Bronchial epithelial cell (primary cell): ENCODE data around the gene MCU. TPM values are rescaled to one million over a fixed set of nuclear protein-coding genes. Genes with fewer than 3 reads are reported as not detected.

ENCODE experiments used
- DNase-seq: peaks from one replicate; pipeline ENCODE4 v3.0.0-alpha.2; 2010; ENCODE audit warnings: low read depth
- FAIRE-seq: peaks from 2 replicates; lab custom pipeline; 2011; peaks lifted over from hg19 to GRCh38; lab: Jason Lieb, UNC
- H3K27me3 ChIP-seq: 2 replicates; pipeline ENCODE4 v1.5.1; 2011; ENCODE audit warnings: low read length; ENCODE audit not compliant: control insufficient read depth, insufficient read depth
- H3K36me3 ChIP-seq: 2 replicates; pipeline ENCODE4 v1.5.1; 2011; ENCODE audit warnings: low read length; ENCODE audit not compliant: control insufficient read depth, insufficient read depth
- H3K4me3 ChIP-seq: 2 replicates; pipeline ENCODE4 v1.5.1; 2011; ENCODE audit warnings: mild to moderate bottlenecking, low read depth, low read length, control low read depth
- CTCF ChIP-seq: IDR thresholded peaks from 2 replicates; pipeline ENCODE4 v1.5.1; 2011; ENCODE audit warnings: mild to moderate bottlenecking, moderate library complexity, low read length, control low read depth, inconsistent platforms; ENCODE audit not compliant: insufficient read depth, severe bottlenecking
- total RNA-seq: library from RNA; depleted of rRNA; stranded (reverse); fragments of >200 nt; gene quantifications from 2 replicates; pipeline ENCODE4 v1.2.1, GENCODE V29; 2014

Gene MCU
- total RNA-seq, 1 donor from 2014 or later: 38.7 TPM

GRCh38 chr10:72879245-72879644 is 187.3 kb downstream of the MCU start:
- Histone ChIP-seq H3K27me3 (no peaks in the 10 kb centered on the region), H3K36me3 (no peaks in the 10 kb centered on the region), H3K4me3 (no peak overlapping the region)
- FAIRE-seq (no peak), DNase-seq (no peak)
- no peak for TF ChIP-seq CTCF

GRCh38 chr10:72881291-72881690 is 189.3 kb downstream of the MCU start:
- FAIRE-seq (no peak), DNase-seq (no peak)
- Histone ChIP-seq H3K36me3 (peaks cover 2% of the 10 kb centered on the region), H3K4me3 (no peak overlapping the region), H3K27me3 (no peaks in the 10 kb centered on the region)
- no peak for TF ChIP-seq CTCF

- no peak for TF ChIP-seq CTCF
- FAIRE-seq (no peak), DNase-seq (peak; percentile 79)
- Histone ChIP-seq H3K27me3 (no peaks in the 10 kb centered on the region), H3K4me3 (no peak overlapping the region), H3K36me3 (peaks cover 2% of the 10 kb centered on the region)
Observed at GRCh38 chr10:72883861-72884260, 191.9 kb downstream of the MCU start.

- no peaks in the 10 kb centered on the region for H3K27me3 ChIP-seq
- no peak for TF ChIP-seq CTCF
- FAIRE-seq: no peak
Observed at GRCh38 chr10:72885953-72886352, 194.0 kb downstream of the MCU start.

GRCh38 chr10:72886621-72887020 is 194.7 kb downstream of the MCU start:
- no peak for FAIRE-seq
- Histone ChIP-seq H3K36me3 (peaks cover 2% of the 10 kb centered on the region), H3K4me3 (no peak overlapping the region), H3K27me3 (no peaks in the 10 kb centered on the region)
- no peak for TF ChIP-seq CTCF
- no peak for DNase-seq

More at GRCh38 chr10:72885953-72886352, 194.0 kb downstream of the MCU start:
- H3K36me3 ChIP-seq: peaks cover 2% of the 10 kb centered on the region
- DNase-seq: no peak
- no peak overlapping the region for H3K4me3 ChIP-seq

GRCh38 chr10:72887043-72887442 is 195.1 kb downstream of the MCU start:
- H3K36me3 ChIP-seq: peaks cover 2% of the 10 kb centered on the region
- H3K27me3 ChIP-seq: no peaks in the 10 kb centered on the region
- H3K4me3 ChIP-seq: no peak overlapping the region
- DNase-seq (peak; percentile 35), FAIRE-seq (no peak)
- TF ChIP-seq CTCF: no peak
